Liver (tissue), 9 donors: ENCODE measurements around the gene PIAS1. TPM values are rescaled to one million over a fixed set of nuclear protein-coding genes. Genes with fewer than 3 reads are reported as not detected.

Source experiments
- DNase-seq: peaks from one replicate; pipeline ENCODE4 v3.0.0-alpha.2; 2017; ENCODE audit warnings: low spot score
- H3K27ac ChIP-seq, 2 donors: one replicate each; pipeline ENCODE4 v1.7.0; 2013; ENCODE audit warnings: inconsistent platforms in 2 of 2, low read length in 2 of 2, control low read depth in 1 of 2, low read depth in 1 of 2, mild to moderate bottlenecking in 1 of 2
- H3K27me3 ChIP-seq, 4 donors: one replicate each; pipeline versions ENCODE4 v1.6.1 to v1.7.0; 2013; ENCODE audit warnings: low read length in 3 of 4, inconsistent platforms in 1 of 4, mild to moderate bottlenecking in 1 of 4, moderate library complexity in 1 of 4; ENCODE audit not compliant: control insufficient read depth in 4 of 4, insufficient read depth in 4 of 4
- H3K36me3 ChIP-seq, 4 donors: one replicate each; pipeline versions ENCODE4 v1.6.1 to v1.7.0; 2013; ENCODE audit warnings: low read length in 3 of 4, mild to moderate bottlenecking in 3 of 4, low read depth in 1 of 4, moderate library complexity in 1 of 4; ENCODE audit not compliant: control insufficient read depth in 4 of 4, insufficient read depth in 3 of 4
- H3K4me1 ChIP-seq, 4 donors: one replicate each; pipeline versions ENCODE4 v1.6.1 to v1.7.0; 2013; ENCODE audit warnings: low read length in 3 of 4, mild to moderate bottlenecking in 3 of 4, moderate library complexity in 1 of 4; ENCODE audit not compliant: control insufficient read depth in 4 of 4, insufficient read depth in 4 of 4
- H3K4me3 ChIP-seq, 3 donors: one replicate each; pipeline versions ENCODE4 v1.6.1 to v1.7.0; 2013; ENCODE audit warnings: low read length in 3 of 3, control low read depth in 1 of 3, low read depth in 1 of 3, mild to moderate bottlenecking in 1 of 3
- H3K9ac ChIP-seq, 2 donors: one replicate each; pipeline ENCODE4 v1.7.0; 2013; ENCODE audit warnings: low read length in 2 of 2, mild to moderate bottlenecking in 2 of 2, moderate library complexity in 2 of 2, control low read depth in 1 of 2, low read depth in 1 of 2
- H3K9me3 ChIP-seq, 4 donors: one replicate each; pipeline versions ENCODE4 v1.6.1 to v1.7.0; 2013; ENCODE audit warnings: low read length in 3 of 4; ENCODE audit not compliant: control insufficient read depth in 4 of 4
- ATF3 ChIP-seq: IDR thresholded peaks from 2 replicates; pipeline ENCODE4 v1.6.1; 2016; ENCODE audit warnings: antibody characterized with exemption
- CTCF ChIP-seq: fragments of 150-350 bp; IDR thresholded peaks from 2 replicates; pipeline ENCODE4 v1.5.1; 2017; ENCODE audit warnings: improper control_type of control experiment, low read depth, low read length; ENCODE audit not compliant: missing input control
- EGR1 ChIP-seq, 2 donors: IDR thresholded peaks; 2 replicates each; pipeline ENCODE4 v1.6.1; 2016 to 2018; ENCODE audit warnings: antibody characterized with exemption in 2 of 2, low read depth in 2 of 2
- FOXA1 ChIP-seq: IDR thresholded peaks from 2 replicates; pipeline ENCODE4 v1.6.1; 2016; ENCODE audit warnings: antibody characterized with exemption
- FOXA2 ChIP-seq: IDR thresholded peaks from 2 replicates; pipeline ENCODE4 v1.6.1; 2016; ENCODE audit warnings: antibody characterized with exemption
- GABPA ChIP-seq, 2 donors: IDR thresholded peaks in 1 of 2; conservative IDR thresholded peaks in 1 of 2; 2 replicates each; pipeline ENCODE4 v1.6.1; 2016; ENCODE audit warnings: antibody characterized with exemption in 2 of 2, mild to moderate bottlenecking in 1 of 2, moderate library complexity in 1 of 2
- HNF4A ChIP-seq, 2 donors: conservative IDR thresholded peaks; 2 replicates each; pipeline ENCODE4 v1.6.1; 2016; ENCODE audit warnings: antibody characterized with exemption in 2 of 2, mild to moderate bottlenecking in 2 of 2
- HNF4G ChIP-seq: IDR thresholded peaks from 2 replicates; pipeline ENCODE4 v1.6.1; 2016; ENCODE audit warnings: antibody characterized with exemption
- JUND ChIP-seq, 2 donors: IDR thresholded peaks; 2 replicates each; pipeline ENCODE4 v1.6.1; 2016; ENCODE audit warnings: antibody characterized with exemption in 2 of 2
- MAX ChIP-seq: IDR thresholded peaks from 2 replicates; pipeline ENCODE4 v1.6.1; 2016; ENCODE audit warnings: antibody characterized with exemption
- NR2F2 ChIP-seq: IDR thresholded peaks from 2 replicates; pipeline ENCODE4 v1.6.1; 2016; ENCODE audit warnings: antibody characterized with exemption
- RAD21 ChIP-seq, 2 donors: IDR thresholded peaks; 2 replicates each; pipeline ENCODE4 v1.6.1; 2016; ENCODE audit warnings: antibody characterized with exemption in 2 of 2, mild to moderate bottlenecking in 2 of 2
- REST ChIP-seq: IDR thresholded peaks from 2 replicates; pipeline ENCODE4 v1.6.1; 2016; ENCODE audit warnings: antibody characterized with exemption, mild to moderate bottlenecking
- RXRA ChIP-seq, 2 donors: IDR thresholded peaks; 2 replicates each; pipeline ENCODE4 v1.6.1; 2017 to 2018; ENCODE audit warnings: antibody characterized with exemption in 2 of 2, mild to moderate bottlenecking in 1 of 2
- SP1 ChIP-seq: IDR thresholded peaks from 2 replicates; pipeline ENCODE4 v1.6.1; 2018; ENCODE audit warnings: antibody characterized with exemption, mild to moderate bottlenecking
- TAF1 ChIP-seq: conservative IDR thresholded peaks from 2 replicates; pipeline ENCODE4 v1.6.1; 2016; ENCODE audit warnings: antibody characterized with exemption, mild to moderate bottlenecking
- YY1 ChIP-seq: IDR thresholded peaks from 2 replicates; pipeline ENCODE4 v1.6.1; 2016; ENCODE audit warnings: antibody characterized with exemption, mild to moderate bottlenecking
- ZBTB33 ChIP-seq: IDR thresholded peaks from 2 replicates; pipeline ENCODE4 v1.6.1; 2016; ENCODE audit warnings: antibody characterized with exemption
- WGBS: extraction: QIAGEN DNeasy Blood & Tissue Kit; methylation state at CpG from one replicate; pipeline ENCODE4 v1.1.7; 2013; 5-methylcytosine and 5-hydroxymethylcytosine counted together
- polyA plus RNA-seq, 2 donors: library from polyadenylated mRNA; stranded (reverse) in 1 of 2; unstranded in 1 of 2; fragments of 200-250 nt in 1 of 2; fragments of >200 nt in 1 of 2; fragmentation: Nextera tagmentation in 1 of 2; extraction: Ambion mirVana in 1 of 2; gene quantifications; one replicate each; pipeline versions ENCODE4 v1.2.1 to v1.2.3, GENCODE V29; 2013 to 2015
- total RNA-seq, 2 donors: library from RNA; depleted of rRNA; stranded (reverse); fragments of >200 nt; gene quantifications; one replicate each; pipeline ENCODE4 v1.2.3, GENCODE V29; 2014
- donor health status: healthy.
- donor health status: healthy.
- donor health status: healthy.
- donor health status: healthy.
- donor health status: healthy.

Gene PIAS1
- total and polyA plus RNA-seq, 4 donors, result 5.6 to 18.8 (median 13.2) TPM

GRCh38 chr15:68204776-68205557, 150.9 kb downstream of the PIAS1 start, which contains the start of gene CALML4:
TSS of gene CALML4 (minus strand) at chr15:68205332. CDS start at chr15:68205247, 85 bp downstream.
- Histone ChIP-seq H3K9ac (no peak within 1 kb of the TSS), H3K4me3 (peak within 1 kb of the TSS; percentile 25 to 33 (median 26)), H3K9me3 (no peaks in the 10 kb centered on the region), H3K4me1 (peaks cover 11 to 32% (median 17%) of the 10 kb centered on the region in 4 donors), H3K36me3 (no peaks in the 10 kb centered on the region), H3K27me3 (no peaks in the 10 kb centered on the region), H3K27ac (peak within 1 kb of the TSS; percentile 37 to 60)
- peak; percentile 67 for DNase-seq
- 23% methylated on average over 16 of the region's 16 CpGs for WGBS
- TF ChIP-seq SP1, result peak; percentile 95
- no peak for TF ChIP-seq MAX
- TF ChIP-seq NR2F2, result peak; percentile 36
- TF ChIP-seq RAD21 (IDR thresholded peaks at IDR 0.05), result peak; percentile 23 to 45
- TF ChIP-seq JUND (IDR thresholded peaks at IDR 0.05), result peak in 1 of 2 donors; percentile 22
- peak; percentile 69 for TF ChIP-seq YY1
- peak; percentile 95 to 96 for TF ChIP-seq HNF4A (conservative IDR thresholded peaks at IDR 0.05)
- peak; percentile 47 for TF ChIP-seq REST
- TF ChIP-seq RXRA (IDR thresholded peaks at IDR 0.05), result peak; percentile 52 to 60
- TF ChIP-seq CTCF, result no peak
- no peak for TF ChIP-seq GABPA (IDR thresholded peaks at IDR 0.05 in 1 of 2, conservative IDR thresholded peaks at IDR 0.05 in 1 of 2)
- no peak for TF ChIP-seq ATF3
- no peak for TF ChIP-seq FOXA1
- TF ChIP-seq ZBTB33, result no peak
- TF ChIP-seq HNF4G, result peak; percentile 90
- TF ChIP-seq EGR1 (IDR thresholded peaks at IDR 0.05; ENCODE audit: low read depth in 2 of 2), result no peak
- no peak for TF ChIP-seq FOXA2
- TF ChIP-seq TAF1, result no peak
